Esophagus squamous epithelium (tissue), 5 donors: ENCODE data around the gene TAB2. TPM values are rescaled to one million over a fixed set of nuclear protein-coding genes. Genes with fewer than 3 reads are reported as not detected.
A peak's percentile ranks its signal among the peaks of the same experiment; 100 is the strongest.

Experiments used
- DNase-seq: peaks from one replicate; lab custom pipeline; 2025; lab: John Stamatoyannopoulos, UW
- H3K27ac ChIP-seq, 4 donors: fragments of 200-600 bp; sonication (generic); one replicate each; pipeline ENCODE4 v1.5.1; 2016 to 2019; ENCODE audit warnings: mild to moderate bottlenecking in 1 of 4
- H3K27me3 ChIP-seq, 4 donors: fragments of 200-600 bp; sonication (generic); 1 replicate in 3 of 4; 2 replicates in 1 of 4; pipeline versions ENCODE4 v1.5.1 to v1.6.0; 2017 to 2021; ENCODE audit warnings: antibody characterized with exemption in 1 of 4
- H3K36me3 ChIP-seq, 3 donors: fragments of 200-600 bp; sonication (generic); one replicate each; pipeline ENCODE4 v1.5.1; 2016 to 2019
- H3K4me1 ChIP-seq, 3 donors: fragments of 200-600 bp; sonication (generic); one replicate each; pipeline ENCODE4 v1.5.1; 2017 to 2019
- H3K4me3 ChIP-seq, 4 donors: fragments of 200-600 bp; sonication (generic); 1 replicate in 3 of 4; 2 replicates in 1 of 4; pipeline ENCODE4 v1.5.1; 2016 to 2019; ENCODE audit warnings: mild to moderate bottlenecking in 2 of 4, moderate library complexity in 1 of 4
- H3K9me3 ChIP-seq, 3 donors: fragments of 200-600 bp; sonication (generic); one replicate each; pipeline ENCODE4 v1.5.1; 2016 to 2019
- POLR2A ChIP-seq, 4 donors: fragments of 450-650 bp; IDR thresholded peaks; one replicate each; pipeline ENCODE4 v1.6.1; 2017; ENCODE audit warnings: antibody characterized with exemption in 4 of 4, mild to moderate bottlenecking in 4 of 4, moderate library complexity in 3 of 4
- WGBS, 2 donors: methylation state at CpG; one replicate each; pipeline ENCODE4 v1.1.5; 2018; 5-methylcytosine and 5-hydroxymethylcytosine counted together
- intact Hi-C: fragments of 100-400 bp; cut with DNase I; formaldehyde crosslinking; loops from one replicate; pipeline ENCODE4 v1.15.0; 2022
- total RNA-seq, 4 donors: library from RNA; depleted of rRNA; stranded (reverse); fragments of >200 nt; gene quantifications; one replicate each; pipeline ENCODE4 v1.1.0, GENCODE V29; 2016
- TF ChIP-seq, protein P1 (sequence below), 6 experiments: fragments of 450-650 bp in 4 of 6; fragments of 200-600 bp in 2 of 6; sonication (generic) in 2 of 6; IDR thresholded peaks; one replicate each; pipeline ENCODE4 v1.5.1; 2016 to 2019; ENCODE audit warnings: antibody characterized with exemption in 6 of 6, mild to moderate bottlenecking in 4 of 6, moderate library complexity in 4 of 6
- donor health status: DM: yes; HTN: yes; CAD: no.

TAB2 gene
- total RNA-seq, 4 donors from 2014 or later: 27.6 to 47.1 (median 31.0) TPM

DNA sequence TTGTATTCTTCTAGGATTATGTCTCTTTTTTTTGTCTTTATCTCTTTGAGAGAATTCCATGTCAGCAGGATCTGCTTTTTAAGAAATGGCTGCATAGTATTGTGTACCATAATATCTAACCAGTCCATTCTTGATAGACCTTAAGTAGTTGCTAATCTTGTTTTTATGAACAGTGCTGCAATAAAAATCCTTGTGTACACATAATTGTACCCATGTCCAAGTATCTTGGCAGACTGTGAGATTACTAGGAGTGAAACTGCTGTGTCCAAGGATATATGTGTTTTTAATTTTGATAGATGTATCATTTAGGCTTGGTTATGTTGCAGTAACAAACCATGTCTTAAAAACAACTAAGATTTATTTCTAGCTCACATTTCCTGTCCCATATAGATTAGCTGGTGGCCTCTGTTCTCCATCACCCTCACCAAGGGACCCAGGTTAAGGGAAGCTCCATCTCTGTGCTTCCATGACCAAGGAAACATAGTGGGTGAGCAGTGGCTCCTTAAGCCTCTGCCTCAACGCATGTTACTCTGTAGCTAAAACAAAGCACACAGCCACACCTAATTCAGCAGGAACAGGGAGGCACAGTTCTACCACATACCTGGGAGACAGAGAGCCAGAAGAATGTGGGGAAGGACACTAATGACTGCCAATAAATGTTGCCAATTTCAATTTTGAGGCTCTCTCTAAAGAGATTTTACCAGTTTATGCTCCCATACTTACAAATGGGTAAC, 70.4 kb downstream of the TAB2 start:
- intact Hi-C loops: no loop called here
- peaks cover 0 to 14% (median 0%) of the 10 kb centered on the region in 3 donors for H3K36me3 ChIP-seq
- TF ChIP-seq POLR2A (IDR thresholded peaks at IDR 0.05): no peak
- no peaks in the 10 kb centered on the region for H3K9me3 ChIP-seq
- H3K4me3 ChIP-seq: no peak overlapping the region
- 33 to 58% methylated on average over 1 of the region's 1 CpG for WGBS, 2 donors
- H3K27me3 ChIP-seq: no peaks in the 10 kb centered on the region
- H3K27ac ChIP-seq: peak overlapping the region; percentile 16 to 74 (median 54)
- no peak for DNase-seq
- H3K4me1 ChIP-seq: peaks cover 0 to 28% (median 0%) of the 10 kb centered on the region in 3 donors

DNA sequence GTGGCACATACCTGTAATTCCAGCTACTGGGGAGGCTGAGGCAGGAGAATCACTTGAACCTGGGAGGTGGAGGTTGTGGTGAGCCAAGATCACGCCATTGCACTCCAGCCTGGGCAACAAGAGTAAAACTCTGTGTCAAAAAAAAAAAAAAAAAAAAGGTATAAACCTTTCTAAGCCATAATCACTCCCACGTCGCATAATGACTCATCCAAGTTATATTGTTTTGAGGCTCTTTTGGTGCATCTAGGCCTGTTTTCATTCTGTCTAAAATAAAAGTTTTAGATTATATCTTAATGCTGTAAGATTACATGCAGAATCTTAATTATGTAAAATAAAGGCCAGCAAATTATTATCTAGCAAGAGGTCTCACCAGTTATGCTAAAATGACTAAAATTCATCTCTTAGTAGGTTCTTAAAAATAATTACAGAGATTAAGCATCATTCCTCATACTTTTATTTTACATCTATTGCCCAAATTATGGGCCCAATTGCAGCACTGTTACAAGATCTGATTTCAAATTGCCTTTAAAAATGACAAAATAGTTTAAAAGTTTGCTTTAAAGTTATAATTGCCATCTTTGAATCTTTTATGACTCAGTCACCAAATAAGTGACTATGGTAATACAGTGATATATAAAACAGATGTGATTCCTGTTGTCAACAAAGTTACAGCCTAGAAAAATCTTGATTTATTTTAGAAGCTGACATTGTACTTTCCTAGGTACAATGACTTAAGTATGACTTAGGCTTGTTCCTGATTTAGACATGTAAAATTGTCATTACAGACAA, 72.2 kb downstream of the TAB2 start:
- Histone ChIP-seq H3K4me3 (no peak overlapping the region), H3K36me3 (peaks cover 0 to 4% (median 0%) of the 10 kb centered on the region in 3 donors), H3K4me1 (peaks cover 0 to 27% (median 0%) of the 10 kb centered on the region in 3 donors), H3K27ac (no peak overlapping the region), H3K9me3 (no peaks in the 10 kb centered on the region), H3K27me3 (no peaks in the 10 kb centered on the region)
- intact Hi-C loops: no loop called here
- DNase-seq: no peak
- 59 to 73% methylated on average over 3 of the region's 3 CpGs for WGBS, 2 donors
- TF ChIP-seq, protein P1, sequence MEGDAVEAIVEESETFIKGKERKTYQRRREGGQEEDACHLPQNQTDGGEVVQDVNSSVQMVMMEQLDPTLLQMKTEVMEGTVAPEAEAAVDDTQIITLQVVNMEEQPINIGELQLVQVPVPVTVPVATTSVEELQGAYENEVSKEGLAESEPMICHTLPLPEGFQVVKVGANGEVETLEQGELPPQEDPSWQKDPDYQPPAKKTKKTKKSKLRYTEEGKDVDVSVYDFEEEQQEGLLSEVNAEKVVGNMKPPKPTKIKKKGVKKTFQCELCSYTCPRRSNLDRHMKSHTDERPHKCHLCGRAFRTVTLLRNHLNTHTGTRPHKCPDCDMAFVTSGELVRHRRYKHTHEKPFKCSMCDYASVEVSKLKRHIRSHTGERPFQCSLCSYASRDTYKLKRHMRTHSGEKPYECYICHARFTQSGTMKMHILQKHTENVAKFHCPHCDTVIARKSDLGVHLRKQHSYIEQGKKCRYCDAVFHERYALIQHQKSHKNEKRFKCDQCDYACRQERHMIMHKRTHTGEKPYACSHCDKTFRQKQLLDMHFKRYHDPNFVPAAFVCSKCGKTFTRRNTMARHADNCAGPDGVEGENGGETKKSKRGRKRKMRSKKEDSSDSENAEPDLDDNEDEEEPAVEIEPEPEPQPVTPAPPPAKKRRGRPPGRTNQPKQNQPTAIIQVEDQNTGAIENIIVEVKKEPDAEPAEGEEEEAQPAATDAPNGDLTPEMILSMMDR (IDR thresholded peaks at IDR 0.05): no peak
- TF ChIP-seq POLR2A (IDR thresholded peaks at IDR 0.05): no peak

DNA sequence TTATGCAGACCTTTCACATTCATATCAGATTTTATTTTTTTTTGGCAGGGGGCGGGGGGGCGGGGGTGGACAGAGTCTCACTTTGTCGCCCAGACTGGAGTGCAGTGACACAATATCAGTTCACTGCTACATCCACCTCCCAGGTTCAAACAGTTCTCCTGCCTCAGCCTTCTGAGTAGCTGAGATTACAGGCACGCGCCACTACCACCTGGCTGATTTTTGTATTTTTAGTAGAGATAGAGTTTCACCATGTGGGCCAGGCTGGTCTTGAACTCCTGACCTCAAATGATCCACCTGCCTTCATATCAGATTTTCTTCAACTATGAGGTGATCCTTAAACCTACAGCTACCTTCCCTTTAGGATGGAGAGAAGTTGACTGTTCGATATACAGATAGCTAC, 74.6 kb downstream of the TAB2 start:
- no peaks in the 10 kb centered on the region for H3K27me3 ChIP-seq
- peaks cover 0 to 14% (median 0%) of the 10 kb centered on the region in 3 donors for H3K36me3 ChIP-seq
- TF ChIP-seq, protein P1 (IDR thresholded peaks at IDR 0.05): no peak
- no peak for TF ChIP-seq POLR2A (IDR thresholded peaks at IDR 0.05)
- H3K4me1 ChIP-seq: peaks cover 0 to 24% (median 0%) of the 10 kb centered on the region in 3 donors
- intact Hi-C loops: no loop called here
- no peaks in the 10 kb centered on the region for H3K9me3 ChIP-seq
- WGBS, 2 donors: 93 to 96% methylated on average over 5 to 6 of the region's 6 CpGs
- H3K4me3 ChIP-seq: no peak overlapping the region
- DNase-seq: no peak
- H3K27ac ChIP-seq: no peak overlapping the region

DNA sequence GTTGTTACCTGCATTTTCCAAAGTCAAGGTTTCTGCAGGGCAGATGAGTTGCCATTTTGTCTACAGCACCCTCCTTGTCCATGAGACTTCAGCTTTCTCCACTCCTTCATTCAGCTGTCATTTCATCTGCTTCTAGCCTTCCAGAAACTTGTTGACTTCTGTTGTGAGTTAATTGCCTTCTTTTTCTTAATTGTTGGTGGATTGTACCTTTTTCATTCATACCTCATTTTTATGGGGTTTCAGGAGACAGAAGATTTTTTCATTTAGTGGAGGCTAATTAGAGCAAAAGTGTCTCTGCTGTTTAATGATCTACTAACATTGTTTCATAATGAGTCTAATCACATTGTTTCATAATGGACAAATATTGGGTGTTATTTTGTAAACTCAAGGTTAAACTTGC, 75.0 kb downstream of the TAB2 start:
- no peak for TF ChIP-seq POLR2A (IDR thresholded peaks at IDR 0.05)
- TF ChIP-seq, protein P1 (IDR thresholded peaks at IDR 0.05): no peak
- intact Hi-C loops: no loop called here
- Histone ChIP-seq H3K4me1 (peaks cover 0 to 20% (median 0%) of the 10 kb centered on the region in 3 donors), H3K27ac (no peak overlapping the region), H3K4me3 (no peak overlapping the region), H3K36me3 (peaks cover 0 to 18% (median 0%) of the 10 kb centered on the region in 3 donors), H3K27me3 (no peaks in the 10 kb centered on the region), H3K9me3 (no peaks in the 10 kb centered on the region)
- DNase-seq: no peak

DNA sequence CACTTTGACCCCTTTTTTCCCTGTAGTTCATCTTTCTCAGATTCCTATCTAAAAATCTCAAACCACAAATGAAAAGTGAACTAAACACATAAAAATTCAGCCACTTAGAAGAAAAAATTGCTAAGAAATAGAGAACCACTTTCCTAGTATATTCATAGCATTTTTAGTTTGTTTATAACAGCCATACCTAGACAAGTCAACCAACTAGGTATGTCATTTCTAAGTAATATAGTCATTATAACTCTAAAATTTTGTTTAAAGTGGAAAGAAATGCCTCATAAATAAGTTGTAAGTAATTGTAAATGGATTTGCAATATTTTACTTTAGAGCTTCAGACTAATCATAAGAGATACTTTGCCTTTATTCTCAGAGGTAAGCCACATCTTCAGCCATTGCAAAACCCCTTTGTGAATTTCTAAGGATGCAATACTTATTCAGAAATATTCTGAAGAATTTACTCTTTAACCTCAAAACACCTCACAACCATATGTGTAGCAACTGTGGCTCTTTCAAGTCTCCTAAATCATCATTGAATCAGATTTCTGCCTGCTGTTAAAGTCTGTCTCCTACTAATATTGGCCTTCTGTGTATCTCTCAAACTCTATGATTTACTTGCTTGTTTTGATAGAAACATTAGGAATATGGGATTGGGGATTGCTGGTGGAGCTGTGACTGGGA, 75.6 kb downstream of the TAB2 start:
- Histone ChIP-seq H3K4me1 (peaks cover 0 to 14% (median 0%) of the 10 kb centered on the region in 3 donors), H3K9me3 (no peaks in the 10 kb centered on the region), H3K36me3 (peaks cover 0 to 24% (median 0%) of the 10 kb centered on the region in 3 donors), H3K27me3 (no peaks in the 10 kb centered on the region), H3K4me3 (no peak overlapping the region), H3K27ac (no peak overlapping the region)
- TF ChIP-seq, protein P1 (IDR thresholded peaks at IDR 0.05): no peak
- TF ChIP-seq POLR2A (IDR thresholded peaks at IDR 0.05): no peak
- intact Hi-C loops: no loop called here
- DNase-seq: no peak
